DMS53 (cell line): ENCODE data around the gene PTGFRN.
"Not testable (repeated sequence)": the region's sequence is repeated elsewhere in the genome, so short reads cannot be mapped to it uniquely, and the experiment has no call there.

ENCODE experiments used
- DNase-seq: peaks from one replicate; lab custom pipeline; 2025; lab: John Stamatoyannopoulos, UW

PTGFRN gene

GRCh38 chr1:116916533-116917445, 7.1 kb downstream of the PTGFRN start:
- DNase-seq = no peak

DNA sequence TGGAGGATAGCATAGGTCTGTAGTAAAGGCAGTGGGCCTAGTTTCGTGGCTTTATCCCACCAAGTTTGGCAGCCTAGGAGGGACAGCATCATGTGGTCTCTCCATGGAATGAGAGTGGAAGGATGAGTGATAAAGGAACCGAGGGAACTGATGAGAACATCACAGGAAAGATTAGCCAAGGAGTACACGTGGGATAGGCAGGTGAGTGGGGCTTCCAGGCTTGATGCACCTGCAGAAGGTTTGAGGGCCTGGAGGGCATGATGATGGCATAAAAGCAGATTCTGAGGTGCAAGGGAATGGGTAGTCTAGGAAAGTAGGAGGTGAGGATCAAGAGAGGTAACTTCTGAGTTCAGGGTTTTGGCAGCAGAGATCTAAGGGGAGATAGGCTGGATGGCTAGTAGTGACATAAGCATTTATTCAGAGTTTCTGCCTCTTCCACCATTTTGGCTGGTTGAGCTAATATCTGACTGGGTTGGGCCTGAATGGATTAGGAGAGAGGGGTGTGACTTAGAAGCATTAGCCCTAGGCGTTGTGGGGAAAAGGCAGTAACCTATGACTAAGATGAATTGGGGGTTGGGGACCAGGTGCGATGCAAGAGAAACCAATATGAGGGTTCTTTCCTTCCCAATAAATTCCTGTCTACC, 9.1 kb downstream of the PTGFRN start:
- no peak for DNase-seq

- peak; percentile 31 for DNase-seq
These were observed 10.1 kb downstream of the PTGFRN start for GRCh38 chr1:116919802-116920201.

DNA sequence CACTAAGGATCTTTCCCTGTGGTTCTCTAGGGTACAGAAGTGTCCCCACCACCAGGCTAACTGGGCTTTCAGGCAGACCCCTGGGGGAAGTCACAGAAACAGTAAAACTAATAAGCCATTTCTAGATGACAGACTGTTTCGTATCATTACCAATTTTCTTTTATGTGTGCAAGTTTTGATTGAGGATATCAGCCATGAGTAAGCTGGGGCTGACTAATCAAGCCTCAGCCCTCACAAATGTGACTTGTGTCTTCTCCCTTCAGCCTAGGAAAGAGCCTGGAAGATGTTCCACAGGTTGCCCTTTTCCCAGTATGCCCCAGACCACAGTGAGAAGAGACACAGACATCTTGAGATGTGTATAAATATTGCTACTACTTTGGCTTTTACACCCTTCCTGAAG, 10.5 kb downstream of the PTGFRN start:
- no peak for DNase-seq

GRCh38 chr1:116921301-116921885, 11.7 kb downstream of the PTGFRN start:
- DNase-seq = no peak

DNA sequence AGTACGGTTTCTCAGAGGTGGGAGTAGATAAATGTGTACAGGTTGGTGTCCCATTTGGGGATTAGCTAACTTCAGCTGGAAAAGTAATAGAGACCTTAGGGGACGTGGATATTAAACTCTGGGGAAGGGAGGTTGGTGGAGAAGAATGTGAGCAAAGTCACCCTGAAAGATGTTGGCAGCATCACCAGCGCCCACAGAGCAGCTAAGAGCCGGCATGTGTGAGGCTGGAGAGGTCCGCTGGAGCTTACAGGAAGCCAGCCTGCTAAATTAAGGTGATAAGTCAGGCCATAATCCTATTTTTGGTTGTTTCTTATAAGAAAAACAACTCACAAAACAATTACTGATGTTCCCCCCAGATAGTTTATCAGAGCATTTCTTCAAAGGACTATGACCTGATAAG, 12.2 kb downstream of the PTGFRN start:
- DNase-seq = no peak

DNA sequence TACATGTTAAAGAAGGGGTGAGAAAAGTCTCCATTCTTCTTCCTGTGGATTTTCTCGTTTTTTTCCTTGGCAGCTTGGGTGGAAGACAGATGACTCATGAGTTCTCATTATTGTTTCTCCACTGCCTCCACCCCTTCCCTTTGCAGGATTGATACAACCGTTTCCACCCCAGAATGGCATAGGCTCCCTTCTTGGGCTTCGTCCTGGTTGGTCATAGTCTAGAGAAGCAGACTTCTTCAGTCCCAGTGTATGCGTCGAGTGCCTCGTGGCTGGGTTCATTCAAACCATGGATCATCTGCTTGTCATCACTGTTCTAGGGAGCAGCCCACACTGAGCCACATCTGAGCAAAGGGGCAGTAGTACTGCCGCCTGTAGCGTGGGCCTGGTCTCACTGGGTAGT, 13.7 kb downstream of the PTGFRN start:
- DNase-seq = no peak

DNA sequence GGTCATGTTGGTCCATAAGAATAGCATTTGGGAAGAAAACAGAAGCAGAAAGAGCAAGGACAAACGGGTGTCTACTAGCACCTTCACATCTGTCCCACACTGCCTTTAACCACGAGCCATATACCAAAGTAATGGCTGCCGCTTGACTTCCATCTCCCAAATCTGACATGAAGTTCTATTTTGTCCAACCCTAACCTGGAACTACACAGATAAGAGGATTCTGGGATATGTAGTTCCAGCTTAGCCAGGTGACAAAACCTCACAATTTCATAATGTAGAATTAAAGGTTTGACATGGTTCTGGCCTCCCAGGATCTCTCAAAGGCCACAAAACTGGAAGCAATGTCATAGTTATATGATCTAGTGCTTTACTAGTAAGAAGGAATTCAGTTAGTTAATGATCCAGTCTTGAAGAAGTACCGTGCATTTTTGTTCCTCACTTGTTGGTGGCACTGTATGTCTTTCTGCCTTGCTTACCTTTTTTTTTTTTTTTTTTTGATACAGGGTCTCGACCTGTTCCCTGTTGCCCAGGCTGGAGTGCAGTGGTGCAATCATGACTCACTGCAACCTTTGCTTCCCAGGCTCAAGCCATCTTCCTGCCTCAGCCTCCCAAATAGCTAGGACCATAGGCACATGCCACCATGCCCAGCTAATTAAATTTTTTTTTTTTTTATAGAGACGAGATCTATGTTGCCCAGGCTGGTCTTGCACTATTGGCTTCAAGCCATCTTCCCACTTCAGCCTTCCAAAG, 17.5 kb downstream of the PTGFRN start:
- DNase-seq = no peak

- no peak for DNase-seq
These were observed 20.4 kb downstream of the PTGFRN start for GRCh38 chr1:116929961-116930592.

DNA sequence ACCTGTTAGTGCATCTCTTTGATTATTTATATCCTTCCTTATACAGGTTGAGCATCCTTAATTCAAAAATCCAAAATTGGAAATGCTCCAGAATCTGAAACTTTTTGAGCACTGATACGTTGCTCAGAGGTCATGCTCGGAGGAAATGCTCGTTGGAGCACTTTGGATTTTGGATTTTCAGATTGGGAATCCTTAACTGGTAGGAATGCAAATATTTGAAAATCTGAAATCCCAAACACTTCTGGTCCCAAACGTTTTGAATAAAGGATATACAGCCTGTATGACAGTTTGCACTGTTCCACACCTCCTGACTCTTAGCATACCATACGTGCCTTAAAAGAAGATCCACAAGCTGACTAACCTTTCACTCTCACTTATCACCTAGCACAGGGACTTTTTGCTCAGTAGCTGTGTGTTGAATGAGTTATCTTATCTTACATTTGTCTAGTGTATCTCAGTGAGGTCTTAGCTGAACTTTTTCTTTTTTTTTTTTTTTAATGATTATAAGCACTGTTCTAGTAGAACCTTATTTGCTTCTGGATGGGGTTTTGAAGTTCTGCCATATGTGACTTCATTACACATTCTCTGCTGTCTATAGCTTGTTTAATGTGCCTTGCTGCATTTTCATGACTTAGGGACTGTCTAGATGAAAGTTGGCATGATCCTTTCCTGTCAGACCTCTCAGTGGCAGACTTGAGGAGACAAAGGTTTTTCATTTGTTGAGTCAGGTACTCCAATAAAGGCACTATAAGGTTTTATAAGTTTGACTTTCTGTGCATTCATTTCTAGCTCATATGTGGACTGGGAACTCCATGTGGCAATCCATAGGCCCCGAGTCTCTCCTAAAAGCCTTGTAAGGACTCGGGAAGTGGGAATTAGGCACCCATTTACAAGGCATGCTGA, 21.6 kb downstream of the PTGFRN start:
- no peak for DNase-seq

GRCh38 chr1:116933606-116934515, 24.1 kb downstream of the PTGFRN start:
- no peak for DNase-seq

GRCh38 chr1:116934586-116935207, 25.0 kb downstream of the PTGFRN start:
- peak; percentile 1 for DNase-seq

GRCh38 chr1:116938216-116938615, 28.5 kb downstream of the PTGFRN start:
- DNase-seq = no peak

- DNase-seq = not testable (repeated sequence)
These were observed 30.2 kb downstream of the PTGFRN start for GRCh38 chr1:116939780-116940543.

GRCh38 chr1:116940814-116941599, 31.3 kb downstream of the PTGFRN start:
- DNase-seq = peak; percentile 1

GRCh38 chr1:116941670-116942069, 32.0 kb downstream of the PTGFRN start:
- DNase-seq = no peak

GRCh38 chr1:116942344-116942743, 32.6 kb downstream of the PTGFRN start:
- no peak for DNase-seq

DNA sequence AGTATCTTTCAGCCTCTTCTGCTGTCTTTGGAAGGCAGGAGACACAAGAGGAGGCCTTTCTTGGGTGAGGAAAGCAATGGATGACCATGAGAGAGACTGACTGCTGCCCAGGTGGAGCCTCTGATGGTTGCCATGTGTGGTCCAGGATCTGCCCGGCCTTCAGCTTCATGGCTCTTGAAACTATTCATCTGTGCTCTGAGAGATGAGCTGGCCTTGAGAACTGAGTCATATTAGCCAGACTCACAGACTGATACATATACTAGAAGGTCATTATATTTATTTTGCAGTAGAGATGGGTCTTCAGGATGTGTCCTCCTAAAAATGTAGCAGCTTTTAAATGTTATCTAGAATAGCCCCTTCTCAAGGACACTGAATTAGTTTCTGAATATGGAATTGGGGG, 33.7 kb downstream of the PTGFRN start:
- DNase-seq = no peak
